ENCODE results near the gene OGFR.

The OGFR gene

GRCh38 chr20:62808211-62808865 is 3.7 kb downstream of the OGFR start:
- peaks cover 33% of the 10 kb centered on the region for H3K4me1 ChIP-seq (ENCODE audit: control insufficient read depth, low read length)
- H3K27me3 ChIP-seq (ENCODE audit: control insufficient read depth, low read length) = no peaks in the 10 kb centered on the region
- H3K27ac ChIP-seq (ENCODE audit: low read depth, low read length) = no peak overlapping the region
- H3K9me2 ChIP-seq (replicated peaks; ENCODE audit: control insufficient read depth, low read length) = no peaks in the 10 kb centered on the region
- no peaks in the 10 kb centered on the region for H3K9me3 ChIP-seq (ENCODE audit: control insufficient read depth, insufficient read depth, low read length)
- 0 out of 2 replicates have a peak, but pooled peaks cover 2% of the 10 kb centered on the region for H3F3A ChIP-seq (ENCODE audit: control insufficient read depth, insufficient read depth)
- no peak overlapping the region for H3K4me3 ChIP-seq (ENCODE audit: low read length)
- H3K36me3 ChIP-seq (ENCODE audit: control insufficient read depth, low read length) = peaks cover 66% of the 10 kb centered on the region
- peaks cover 14% of the 10 kb centered on the region for H4K20me1 ChIP-seq (ENCODE audit: control insufficient read depth, insufficient read depth, low read depth, low read length)
- no peak for TF ChIP-seq EZH2phosphoT487 (IDR thresholded peaks at IDR 0.05; ENCODE audit: borderline replicate concordance, low read length)
- peak; percentile 95 for TF ChIP-seq CTCF (IDR thresholded peaks at IDR 0.05; ENCODE audit: low read depth, low read length, poor library complexity, severe bottlenecking)
- no peak overlapping the region for H3K4me2 ChIP-seq (ENCODE audit: low read length)
- H3K79me2 ChIP-seq (ENCODE audit: control insufficient read depth, low read length) = peaks cover 41% of the 10 kb centered on the region

GRCh38 chr20:62809530-62810428 is 5.1 kb downstream of the OGFR start:
- Histone ChIP-seq H3K4me3 (ENCODE audit: low read length) (no peak overlapping the region), H3K9me3 (ENCODE audit: control insufficient read depth, insufficient read depth, low read length) (no peaks in the 10 kb centered on the region), H3F3A (ENCODE audit: control insufficient read depth, insufficient read depth) (no peaks in the 10 kb centered on the region), H3K27me3 (ENCODE audit: control insufficient read depth, low read length) (no peaks in the 10 kb centered on the region), H3K9me2 (replicated peaks; ENCODE audit: control insufficient read depth, low read length) (no peaks in the 10 kb centered on the region), H3K4me2 (ENCODE audit: low read length) (no peak overlapping the region), H3K36me3 (ENCODE audit: control insufficient read depth, low read length) (peaks cover 66% of the 10 kb centered on the region), H3K27ac (ENCODE audit: low read depth, low read length) (no peak overlapping the region), H4K20me1 (ENCODE audit: control insufficient read depth, insufficient read depth, low read depth, low read length) (peaks cover 14% of the 10 kb centered on the region), H3K4me1 (ENCODE audit: control insufficient read depth, low read length) (peaks cover 24% of the 10 kb centered on the region), H3K79me2 (ENCODE audit: control insufficient read depth, low read length) (peaks cover 40% of the 10 kb centered on the region)
- TF ChIP-seq CTCF (IDR thresholded peaks at IDR 0.05; ENCODE audit: low read depth, low read length, poor library complexity, severe bottlenecking) (no peak), EZH2phosphoT487 (IDR thresholded peaks at IDR 0.05; ENCODE audit: borderline replicate concordance, low read length) (no peak)

GRCh38 chr20:62811320-62811719 is 6.7 kb downstream of the OGFR start:
- peaks cover 56% of the 10 kb centered on the region for H3K36me3 ChIP-seq (ENCODE audit: control insufficient read depth, low read length)

More at GRCh38 chr20:62811320-62811719, 6.7 kb downstream of the OGFR start:
- Histone ChIP-seq H3K27me3 (ENCODE audit: control insufficient read depth, low read length) (peaks cover 7% of the 10 kb centered on the region; the same call in 1 of the 2 replicates), H3K4me2 (ENCODE audit: low read length) (no peak overlapping the region), H3K79me2 (ENCODE audit: control insufficient read depth, low read length) (peaks cover 25% of the 10 kb centered on the region), H3K9me2 (replicated peaks; ENCODE audit: control insufficient read depth, low read length) (no peaks in the 10 kb centered on the region), H3K4me3 (ENCODE audit: low read length) (no peak overlapping the region), H3K27ac (ENCODE audit: low read depth, low read length) (no peak overlapping the region), H3F3A (ENCODE audit: control insufficient read depth, insufficient read depth) (no peaks in the 10 kb centered on the region), H4K20me1 (ENCODE audit: control insufficient read depth, insufficient read depth, low read depth, low read length) (peaks cover 5% of the 10 kb centered on the region; the same call in 1 of the 2 replicates), H3K4me1 (ENCODE audit: control insufficient read depth, low read length) (peaks cover 18% of the 10 kb centered on the region), H3K9me3 (ENCODE audit: control insufficient read depth, insufficient read depth, low read length) (no peaks in the 10 kb centered on the region)
- TF ChIP-seq CTCF (IDR thresholded peaks at IDR 0.05; ENCODE audit: low read depth, low read length, poor library complexity, severe bottlenecking) (no peak), EZH2phosphoT487 (IDR thresholded peaks at IDR 0.05; ENCODE audit: borderline replicate concordance, low read length) (no peak)

Measured in DOHH2 (cell line).